Testis (tissue), 3 donors: Measurements from ENCODE around the gene SIGLEC1. TPM values are rescaled to one million over a fixed set of nuclear protein-coding genes. Genes with fewer than 3 reads are reported as not detected.

ENCODE experiments used
- DNase-seq: peaks from one replicate; pipeline ENCODE4 v3.0.0-alpha.2; 2019
- H3K27ac ChIP-seq, 2 donors: fragments of 200-600 bp; sonication (generic); one replicate each; pipeline ENCODE4 v1.5.1; 2019
- H3K27me3 ChIP-seq: fragments of 200-600 bp; sonication (generic); one replicate; pipeline ENCODE4 v1.5.1; 2019
- H3K36me3 ChIP-seq: fragments of 200-600 bp; sonication (generic); one replicate; pipeline ENCODE4 v1.5.1; 2017; ENCODE audit warnings: low read depth; ENCODE audit errors: missing control alignments
- H3K4me1 ChIP-seq: fragments of 200-600 bp; sonication (generic); one replicate; pipeline ENCODE4 v1.5.1; 2019
- H3K4me3 ChIP-seq, 2 donors: fragments of 200-600 bp; sonication (generic); one replicate each; pipeline ENCODE4 v1.5.1; 2017 to 2019
- H3K9me3 ChIP-seq: fragments of 200-600 bp; sonication (generic); one replicate; pipeline ENCODE4 v1.5.1; 2017
- CTCF ChIP-seq, 3 experiments: fragments of 450-650 bp in 2 of 3; fragments of 200-600 bp in 1 of 3; sonication (generic) in 1 of 3; IDR thresholded peaks; one replicate each; pipeline ENCODE4 v1.5.1; 2016 to 2019; ENCODE audit warnings: antibody characterized with exemption in 3 of 3, mild to moderate bottlenecking in 2 of 3, moderate library complexity in 1 of 3
- POLR2A ChIP-seq: fragments of 450-650 bp; IDR thresholded peaks from one replicate; pipeline ENCODE4 v1.6.1; 2017; ENCODE audit warnings: antibody characterized with exemption, mild to moderate bottlenecking, moderate library complexity
- WGBS, 2 donors: methylation state at CpG; one replicate each; pipeline ENCODE4 v1.1.5; 2018; 5-methylcytosine and 5-hydroxymethylcytosine counted together
- intact Hi-C: fragments of 100-400 bp; cut with DNase I; formaldehyde crosslinking; loops from one replicate; pipeline ENCODE4 v1.15.1; 2023; ENCODE audit warnings: low total_unique reads
- polyA plus RNA-seq: library from polyadenylated mRNA; stranded (reverse); fragments of 350-450 nt; fragmentation: Illumina TruSeq; extraction: RNeasy Lipid Tissue Mini Kit (QIAGEN cat#74804); gene quantifications from one replicate; pipeline ENCODE4 v1.2.3, GENCODE V29; 2014; ENCODE audit warnings: low read depth, low replicate concordance; ENCODE audit not compliant: insufficient read depth
- total RNA-seq, 2 donors: library from RNA; depleted of rRNA; stranded (reverse); fragments of >200 nt; gene quantifications; one replicate each; pipeline ENCODE4 v1.2.3, GENCODE V29; 2016

The SIGLEC1 gene
- total and polyA plus RNA-seq, 3 donors from 2014 or later: 4.3 to 9.4 (median 6.6) TPM

GRCh38 chr20:3701061-3701998, 11.1 kb downstream of the SIGLEC1 start:
- TF ChIP-seq POLR2A (no peak), CTCF (IDR thresholded peaks at IDR 0.05) (no peak)
- H3K27ac ChIP-seq: no peak overlapping the region
- intact Hi-C loops: no loop called here
- 82 to 84% methylated on average over 10 to 13 of the region's 13 CpGs for WGBS, 2 donors
- no peak for DNase-seq
- H3K27me3 ChIP-seq: no peaks in the 10 kb centered on the region
- no peak overlapping the region for H3K4me3 ChIP-seq
- no peaks in the 10 kb centered on the region for H3K4me1 ChIP-seq
- H3K9me3 ChIP-seq: no peaks in the 10 kb centered on the region
- H3K36me3 ChIP-seq: no peaks in the 10 kb centered on the region

- Histone ChIP-seq H3K27ac (no peak overlapping the region), H3K9me3 (no peaks in the 10 kb centered on the region), H3K4me3 (no peak overlapping the region), H3K27me3 (no peaks in the 10 kb centered on the region), H3K4me1 (no peaks in the 10 kb centered on the region), H3K36me3 (no peaks in the 10 kb centered on the region)
- TF ChIP-seq POLR2A (no peak), CTCF (IDR thresholded peaks at IDR 0.05) (no peak)
- intact Hi-C loops: no loop called here
- no peak for DNase-seq
- 84 to 86% methylated on average over 13 to 16 of the region's 16 CpGs for WGBS, 2 donors
Measured at GRCh38 chr20:3699037-3699436, 13.4 kb downstream of the SIGLEC1 start.

GRCh38 chr20:3698591-3699001, 13.8 kb downstream of the SIGLEC1 start:
- H3K4me3 ChIP-seq: no peak overlapping the region
- H3K36me3 ChIP-seq: no peaks in the 10 kb centered on the region
- 72% methylated on average over 6 of the region's 6 CpGs; no CpG with 5 or more reads in 1 of the 2 donors for WGBS, 2 donors
- H3K4me1 ChIP-seq: no peaks in the 10 kb centered on the region
- TF ChIP-seq CTCF (IDR thresholded peaks at IDR 0.05) (no peak), POLR2A (no peak)
- no peaks in the 10 kb centered on the region for H3K27me3 ChIP-seq
- H3K27ac ChIP-seq: no peak overlapping the region
- intact Hi-C loops: no loop called here
- H3K9me3 ChIP-seq: no peaks in the 10 kb centered on the region
- DNase-seq: no peak

GRCh38 chr20:3697588-3698305, 14.7 kb downstream of the SIGLEC1 start:
- TF ChIP-seq POLR2A (no peak), CTCF (IDR thresholded peaks at IDR 0.05) (no peak)
- H3K27me3 ChIP-seq: no peaks in the 10 kb centered on the region
- H3K27ac ChIP-seq: no peak overlapping the region
- intact Hi-C loops: no loop called here
- no peak for DNase-seq
- no peaks in the 10 kb centered on the region for H3K36me3 ChIP-seq
- no peak overlapping the region for H3K4me3 ChIP-seq
- no peaks in the 10 kb centered on the region for H3K9me3 ChIP-seq
- no peaks in the 10 kb centered on the region for H3K4me1 ChIP-seq
- WGBS, 2 donors: 76 to 79% methylated on average over 6 to 18 of the region's 18 CpGs
